ENCODE results near the gene PPEF2. TPM values are rescaled to one million over a fixed set of nuclear protein-coding genes. Genes with fewer than 3 reads are reported as not detected.

Gene PPEF2
- total and polyA plus RNA-seq, 3 experiments from 2014 or later, result 0.11 to 0.13 TPM; not detected in 1

Other genes starting within 250 kb of the PPEF2 start
- gene G3BP2, start 229.0 kb downstream of the PPEF2 start, total RNA-seq, result 100 to 1,000 TPM; 189 to 195 TPM
- 115 TPM for gene G3BP2, start 229.0 kb downstream of the PPEF2 start, polyA plus RNA-seq
- 10 to 100 TPM; 39.9 to 41.5 TPM for gene USO1, start 177.9 kb downstream of the PPEF2 start, total RNA-seq
- gene USO1, start 177.9 kb downstream of the PPEF2 start, polyA plus RNA-seq, result 33.5 TPM
- 10 to 100 TPM; 47.9 to 51.5 TPM for gene NAAA, start 38.6 kb upstream of the PPEF2 start, total RNA-seq
- gene NAAA, start 38.6 kb upstream of the PPEF2 start, polyA plus RNA-seq, result 104 TPM
- gene SDAD1, start 88.5 kb upstream of the PPEF2 start, total RNA-seq, result 10 to 100 TPM; 72.7 to 80.6 TPM
- 88.7 TPM for gene SDAD1, start 88.5 kb upstream of the PPEF2 start, polyA plus RNA-seq
- 1 to 10 TPM; 1.5 to 1.8 TPM for gene CXCL9, start 105.1 kb upstream of the PPEF2 start, total RNA-seq
- gene CXCL9, start 105.1 kb upstream of the PPEF2 start, polyA plus RNA-seq, result not detected
- gene CXCL10, start 121.0 kb upstream of the PPEF2 start, total RNA-seq, result 1 to 10 TPM; 1.6 to 1.9 TPM
- not detected for gene CXCL10, start 121.0 kb upstream of the PPEF2 start, polyA plus RNA-seq
- gene CXCL11, start 133.6 kb upstream of the PPEF2 start, total RNA-seq, result under 1 TPM in 1 of 2 experiments, not detected in 1; 0.18 TPM
- not detected for gene CXCL11, start 133.6 kb upstream of the PPEF2 start, polyA plus RNA-seq
- gene ART3, start 172.3 kb upstream of the PPEF2 start, total RNA-seq, result not detected
- not detected for gene ART3, start 172.3 kb upstream of the PPEF2 start, polyA plus RNA-seq
- 10 to 100 TPM; 56.6 to 63.3 TPM for gene NUP54, start 245.9 kb upstream of the PPEF2 start, total RNA-seq
- 41.8 TPM for gene NUP54, start 245.9 kb upstream of the PPEF2 start, polyA plus RNA-seq

Measured in CD8-positive, alpha-beta memory T cell (primary cell).